Ishikawa (cell line): ENCODE data around the gene CALD1.

Source experiments
- EGR1 ChIP-seq: IDR thresholded peaks from 2 replicates; pipeline ENCODE4 v1.6.1; 2012
- EP300 ChIP-seq: IDR thresholded peaks from 2 replicates; pipeline ENCODE4 v1.6.1; 2012; ENCODE audit warnings: borderline replicate concordance
- FOXM1 ChIP-seq: IDR thresholded peaks from 2 replicates; pipeline ENCODE4 v1.6.1; 2012; ENCODE audit warnings: low read depth, borderline replicate concordance
- MAX ChIP-seq: IDR thresholded peaks from 2 replicates; pipeline ENCODE4 v1.6.1; 2012
- NFIC ChIP-seq: IDR thresholded peaks from 2 replicates; pipeline ENCODE4 v1.6.1; 2012
- TAF1 ChIP-seq: IDR thresholded peaks from 2 replicates; pipeline ENCODE4 v1.6.1; 2012; ENCODE audit warnings: low read depth, mild to moderate bottlenecking
- TCF12 ChIP-seq: IDR thresholded peaks from 2 replicates; pipeline ENCODE4 v1.6.1; 2012; ENCODE audit warnings: low read depth
- TEAD4 ChIP-seq: IDR thresholded peaks from 2 replicates; pipeline ENCODE4 v1.6.1; 2012
- YY1 ChIP-seq: IDR thresholded peaks from 2 replicates; pipeline ENCODE4 v1.6.1; 2012; ENCODE audit warnings: low read depth
- ZBTB7A ChIP-seq: IDR thresholded peaks from 2 replicates; pipeline ENCODE4 v1.6.1; 2012; ENCODE audit warnings: low read depth
- TF ChIP-seq, protein P1 (sequence below): IDR thresholded peaks from 2 replicates; pipeline ENCODE4 v1.6.1; 2012; ENCODE audit warnings: low read depth, mild to moderate bottlenecking
- TF ChIP-seq, protein P2 (sequence below): IDR thresholded peaks from 2 replicates; pipeline ENCODE4 v1.6.1; 2012

Gene CALD1

GRCh38 chr7:135012229-135012628 lies 232.8 kb downstream of the CALD1 start:
- TF ChIP-seq EGR1: no peak
- TF ChIP-seq MAX: no peak
- TF ChIP-seq, protein P1, sequence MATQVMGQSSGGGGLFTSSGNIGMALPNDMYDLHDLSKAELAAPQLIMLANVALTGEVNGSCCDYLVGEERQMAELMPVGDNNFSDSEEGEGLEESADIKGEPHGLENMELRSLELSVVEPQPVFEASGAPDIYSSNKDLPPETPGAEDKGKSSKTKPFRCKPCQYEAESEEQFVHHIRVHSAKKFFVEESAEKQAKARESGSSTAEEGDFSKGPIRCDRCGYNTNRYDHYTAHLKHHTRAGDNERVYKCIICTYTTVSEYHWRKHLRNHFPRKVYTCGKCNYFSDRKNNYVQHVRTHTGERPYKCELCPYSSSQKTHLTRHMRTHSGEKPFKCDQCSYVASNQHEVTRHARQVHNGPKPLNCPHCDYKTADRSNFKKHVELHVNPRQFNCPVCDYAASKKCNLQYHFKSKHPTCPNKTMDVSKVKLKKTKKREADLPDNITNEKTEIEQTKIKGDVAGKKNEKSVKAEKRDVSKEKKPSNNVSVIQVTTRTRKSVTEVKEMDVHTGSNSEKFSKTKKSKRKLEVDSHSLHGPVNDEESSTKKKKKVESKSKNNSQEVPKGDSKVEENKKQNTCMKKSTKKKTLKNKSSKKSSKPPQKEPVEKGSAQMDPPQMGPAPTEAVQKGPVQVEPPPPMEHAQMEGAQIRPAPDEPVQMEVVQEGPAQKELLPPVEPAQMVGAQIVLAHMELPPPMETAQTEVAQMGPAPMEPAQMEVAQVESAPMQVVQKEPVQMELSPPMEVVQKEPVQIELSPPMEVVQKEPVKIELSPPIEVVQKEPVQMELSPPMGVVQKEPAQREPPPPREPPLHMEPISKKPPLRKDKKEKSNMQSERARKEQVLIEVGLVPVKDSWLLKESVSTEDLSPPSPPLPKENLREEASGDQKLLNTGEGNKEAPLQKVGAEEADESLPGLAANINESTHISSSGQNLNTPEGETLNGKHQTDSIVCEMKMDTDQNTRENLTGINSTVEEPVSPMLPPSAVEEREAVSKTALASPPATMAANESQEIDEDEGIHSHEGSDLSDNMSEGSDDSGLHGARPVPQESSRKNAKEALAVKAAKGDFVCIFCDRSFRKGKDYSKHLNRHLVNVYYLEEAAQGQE: no peak
- TF ChIP-seq, protein P2, sequence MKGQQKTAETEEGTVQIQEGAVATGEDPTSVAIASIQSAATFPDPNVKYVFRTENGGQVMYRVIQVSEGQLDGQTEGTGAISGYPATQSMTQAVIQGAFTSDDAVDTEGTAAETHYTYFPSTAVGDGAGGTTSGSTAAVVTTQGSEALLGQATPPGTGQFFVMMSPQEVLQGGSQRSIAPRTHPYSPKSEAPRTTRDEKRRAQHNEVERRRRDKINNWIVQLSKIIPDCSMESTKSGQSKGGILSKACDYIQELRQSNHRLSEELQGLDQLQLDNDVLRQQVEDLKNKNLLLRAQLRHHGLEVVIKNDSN: no peak
- no peak for TF ChIP-seq TEAD4
- no peak for TF ChIP-seq EP300
- no peak for TF ChIP-seq ZBTB7A
- TF ChIP-seq YY1: no peak
- TF ChIP-seq FOXM1: no peak
- TF ChIP-seq TAF1: no peak
- TF ChIP-seq NFIC: no peak
- no peak for TF ChIP-seq TCF12
